D341Med (cell line): Measurements from ENCODE around the gene MAMDC2.

Source experiments
- DNase-seq: peaks from one replicate; pipeline ENCODE4 v3.0.0; 2012; ENCODE audit warnings: low spot score

MAMDC2 gene

DNA sequence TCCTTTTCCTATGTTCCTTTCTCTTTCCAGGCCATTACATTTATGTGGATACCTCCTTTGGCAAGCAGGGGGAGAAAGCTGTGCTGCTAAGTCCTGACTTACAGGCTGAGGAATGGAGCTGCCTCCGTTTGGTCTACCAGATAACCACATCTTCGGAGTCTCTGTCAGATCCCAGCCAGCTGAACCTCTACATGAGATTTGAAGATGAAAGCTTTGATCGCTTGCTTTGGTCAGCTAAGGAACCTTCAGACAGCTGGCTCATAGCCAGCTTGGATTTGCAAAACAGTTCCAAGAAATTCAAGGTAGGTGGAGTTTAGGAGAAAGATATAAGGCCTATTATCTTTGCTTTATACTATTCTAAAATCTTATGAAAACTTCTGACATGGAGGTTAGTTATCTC, 64.5 kb downstream of the MAMDC2 start:
- no peak for DNase-seq

DNA sequence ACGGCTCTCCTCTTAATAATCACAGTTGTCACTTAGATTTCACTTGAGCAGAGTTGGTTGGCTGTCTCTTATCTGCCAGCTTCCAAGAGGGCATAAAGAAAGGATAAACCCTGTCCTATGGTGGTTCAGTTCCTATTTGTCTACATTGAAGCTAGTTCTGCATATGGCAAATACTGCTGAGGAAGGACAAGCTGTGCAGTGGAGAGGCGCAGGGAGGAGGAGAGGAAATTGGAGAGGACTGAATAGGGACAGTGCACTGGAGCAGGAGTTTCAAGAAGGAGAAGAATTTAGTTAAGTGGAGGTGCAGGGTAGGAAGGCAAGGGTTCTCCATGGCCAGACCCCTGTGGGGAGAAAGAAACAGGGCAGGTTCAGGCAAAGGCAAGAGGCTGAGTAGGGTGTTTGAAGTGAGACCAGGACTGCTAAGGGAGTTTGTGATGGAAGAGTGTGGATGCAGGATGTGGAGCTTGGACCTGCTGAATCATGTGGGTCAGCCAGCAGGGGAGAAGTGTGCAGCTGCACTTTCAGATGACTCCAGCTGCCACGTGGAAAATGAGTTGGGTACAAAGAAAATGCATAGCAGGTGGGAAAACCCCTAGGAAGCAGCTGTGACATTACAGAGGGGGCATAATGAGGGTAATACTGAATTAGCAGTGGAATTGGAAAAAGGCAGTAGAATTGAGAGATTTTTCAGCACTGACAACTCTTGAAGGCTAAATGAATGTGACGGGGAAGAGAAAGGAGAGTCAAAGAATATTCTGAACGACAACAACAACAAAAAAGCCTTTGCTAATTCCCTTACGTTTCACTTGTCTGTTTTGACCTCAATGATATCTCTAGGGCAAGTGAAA, 66.8 kb downstream of the MAMDC2 start:
- DNase-seq, result no peak

GRCh38 chr9:70111042-70111602, 67.5 kb downstream of the MAMDC2 start:
- peak; percentile 82 for DNase-seq

DNA sequence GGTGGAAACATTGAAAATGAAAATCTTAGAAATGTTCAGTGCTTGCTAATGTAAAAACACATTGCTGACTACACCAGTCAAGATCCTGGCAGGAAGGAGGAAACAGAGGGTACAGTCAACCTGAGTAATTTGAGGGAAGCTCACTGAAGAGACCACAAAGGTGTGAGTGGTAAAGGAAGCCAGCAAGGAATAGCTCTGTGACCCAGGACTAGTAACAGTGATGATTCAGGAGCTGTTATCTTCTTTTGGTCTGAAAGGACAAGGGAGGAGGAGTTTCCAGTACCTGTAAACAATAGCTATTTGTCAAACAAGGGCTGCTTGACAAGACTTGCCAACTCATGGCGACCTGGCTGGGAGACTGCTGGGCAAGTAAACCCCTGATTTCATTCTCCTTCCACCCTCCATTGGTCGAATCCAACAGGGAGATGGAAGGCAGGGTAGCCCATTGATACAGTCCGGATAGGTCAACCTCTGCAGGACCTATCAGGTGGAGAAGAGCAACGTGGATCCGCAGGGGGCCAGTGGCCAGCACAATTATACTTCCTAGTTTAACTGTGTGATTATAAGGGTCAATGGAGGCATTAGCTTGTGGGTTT, 68.1 kb downstream of the MAMDC2 start:
- DNase-seq, result no peak

GRCh38 chr9:70112981-70113380, 69.3 kb downstream of the MAMDC2 start:
- no peak for DNase-seq

- DNase-seq, result peak; percentile 76
Measured at GRCh38 chr9:70113403-70114022, 69.9 kb downstream of the MAMDC2 start.

DNA sequence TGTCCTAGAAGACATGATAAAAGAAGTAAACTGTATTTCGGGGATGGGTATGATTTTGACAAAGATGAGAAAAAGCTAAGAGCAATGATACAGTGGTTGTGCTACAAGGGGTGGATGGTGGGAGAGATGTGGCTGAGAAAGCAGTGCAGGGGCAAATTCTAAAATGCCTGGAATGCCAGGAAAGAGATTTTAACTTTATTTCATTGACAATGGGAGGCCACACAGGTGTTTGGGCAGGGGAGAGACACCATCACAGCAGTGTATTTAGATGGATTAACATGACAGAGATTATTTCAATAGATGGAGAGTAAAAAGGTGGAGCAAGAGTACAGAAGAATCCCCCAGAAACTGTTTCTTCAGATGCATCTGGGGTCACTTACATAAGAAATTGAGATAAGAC, 71.2 kb downstream of the MAMDC2 start:
- no peak for DNase-seq

DNA sequence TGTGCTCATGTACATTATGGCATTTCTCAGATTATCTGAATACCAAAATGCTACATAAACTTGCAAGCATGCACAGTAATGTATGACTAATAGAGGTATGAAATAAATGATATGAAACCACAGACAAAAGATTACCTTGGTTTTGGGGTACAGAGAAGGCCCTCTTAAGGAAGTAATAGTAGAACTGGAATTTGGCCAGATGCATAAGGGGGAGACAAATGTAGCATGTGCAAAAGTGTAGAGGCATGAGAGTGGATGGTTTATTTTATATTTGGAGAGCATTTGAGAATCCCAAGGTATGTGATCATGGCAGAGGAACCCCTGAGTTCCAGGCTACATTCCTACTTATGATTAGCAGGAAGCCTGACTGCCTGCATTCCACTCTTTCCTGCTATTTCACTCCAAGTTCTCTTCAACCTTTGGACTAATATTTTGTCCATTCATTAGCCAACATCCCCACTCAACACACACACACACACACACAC, 74.2 kb downstream of the MAMDC2 start:
- no peak for DNase-seq

GRCh38 chr9:70119786-70120185, 76.1 kb downstream of the MAMDC2 start:
- no peak for DNase-seq

DNA sequence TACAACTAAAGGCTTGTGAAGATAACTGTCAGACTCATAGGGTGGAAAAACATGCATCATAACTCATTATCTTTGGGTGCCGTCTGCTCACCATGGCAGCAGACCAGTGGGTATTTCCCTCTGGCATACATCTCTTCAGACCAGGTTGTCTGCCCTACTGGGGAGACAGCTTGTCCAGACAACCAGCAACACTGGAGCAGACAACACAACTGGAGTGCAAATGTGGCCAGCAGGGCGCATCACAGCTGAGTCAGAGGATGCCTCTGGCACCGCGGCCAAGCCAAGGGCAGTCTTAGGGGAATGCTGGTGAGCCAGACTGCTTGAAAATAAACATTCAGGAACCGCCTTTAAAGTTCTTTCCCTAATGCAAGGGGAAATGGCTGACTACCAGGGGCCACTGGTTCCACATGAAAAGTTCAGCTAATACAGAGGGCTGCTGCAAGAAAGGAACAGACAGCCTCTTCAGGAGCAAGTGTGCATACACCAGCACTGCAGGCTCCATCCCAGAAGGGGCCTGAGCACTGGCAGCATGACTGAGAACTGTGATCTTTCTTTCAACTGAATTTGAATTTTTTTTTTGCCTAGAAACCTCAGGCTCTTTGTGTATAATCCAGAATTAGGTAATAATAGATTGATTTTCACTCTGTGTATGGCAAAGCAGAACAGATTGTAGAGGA, 77.3 kb downstream of the MAMDC2 start:
- peak; percentile 40 for DNase-seq

DNA sequence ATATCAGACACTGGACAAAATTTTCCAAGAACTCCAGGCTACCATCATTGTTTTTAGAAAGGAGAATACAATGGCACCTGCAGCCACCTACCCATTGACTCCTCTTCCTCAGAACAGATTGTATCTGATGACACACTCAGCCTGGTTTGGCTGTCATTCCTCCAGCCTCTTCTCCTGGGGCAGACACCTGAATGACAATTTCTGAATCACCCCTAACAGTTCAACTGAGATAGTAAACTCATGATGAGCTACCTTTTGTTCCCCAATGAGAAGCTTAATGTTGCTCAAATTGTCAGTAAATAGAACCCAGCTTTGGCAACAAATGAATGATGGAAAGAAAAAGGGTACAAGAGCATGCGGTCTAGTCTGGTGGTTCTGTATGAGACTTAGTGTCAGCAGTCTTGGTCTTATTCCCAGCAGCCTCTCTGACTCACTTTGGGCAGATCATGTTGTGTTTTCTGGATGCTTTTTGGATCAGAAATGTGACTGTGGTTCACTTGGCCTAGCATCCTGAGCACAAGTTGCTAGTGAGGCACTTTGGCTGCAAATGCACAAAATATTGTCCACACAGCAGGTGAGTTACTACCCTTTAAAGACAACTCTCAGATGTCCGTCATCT, 78.3 kb downstream of the MAMDC2 start:
- no peak for DNase-seq

- no peak for DNase-seq
Measured at GRCh38 chr9:70123695-70124094, 80.0 kb downstream of the MAMDC2 start.

DNA sequence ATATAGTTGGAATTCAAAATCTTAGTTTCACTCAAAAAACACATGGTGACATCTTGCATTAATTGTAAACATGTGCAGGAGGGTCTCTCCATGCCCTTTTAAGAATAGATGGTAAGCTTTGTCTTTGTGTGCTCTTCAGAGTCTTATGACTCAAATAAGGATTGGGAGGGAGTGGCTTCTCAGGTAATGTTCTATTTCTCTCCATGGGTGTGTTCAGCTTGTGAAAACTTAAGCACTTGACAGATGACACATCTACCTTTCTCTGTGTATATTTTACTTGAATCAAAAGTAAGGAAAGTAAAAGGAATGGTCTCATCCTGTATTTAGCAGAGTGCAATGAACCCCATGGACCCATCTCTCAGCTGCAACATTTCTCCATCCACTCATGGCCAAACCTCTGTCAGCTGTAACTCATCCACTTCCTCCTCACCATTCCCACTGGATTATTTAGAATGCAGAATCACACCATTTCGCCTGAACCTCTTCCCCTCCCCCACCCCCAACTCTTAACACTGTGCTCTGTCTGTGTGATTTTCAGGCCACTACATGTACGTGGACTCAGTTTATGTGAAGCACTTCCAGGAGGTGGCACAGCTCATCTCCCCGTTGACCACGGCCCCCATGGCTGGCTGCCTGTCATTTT, 82.1 kb downstream of the MAMDC2 start:
- no peak for DNase-seq

GRCh38 chr9:70127036-70127435, 83.4 kb downstream of the MAMDC2 start:
- DNase-seq, result no peak

DNA sequence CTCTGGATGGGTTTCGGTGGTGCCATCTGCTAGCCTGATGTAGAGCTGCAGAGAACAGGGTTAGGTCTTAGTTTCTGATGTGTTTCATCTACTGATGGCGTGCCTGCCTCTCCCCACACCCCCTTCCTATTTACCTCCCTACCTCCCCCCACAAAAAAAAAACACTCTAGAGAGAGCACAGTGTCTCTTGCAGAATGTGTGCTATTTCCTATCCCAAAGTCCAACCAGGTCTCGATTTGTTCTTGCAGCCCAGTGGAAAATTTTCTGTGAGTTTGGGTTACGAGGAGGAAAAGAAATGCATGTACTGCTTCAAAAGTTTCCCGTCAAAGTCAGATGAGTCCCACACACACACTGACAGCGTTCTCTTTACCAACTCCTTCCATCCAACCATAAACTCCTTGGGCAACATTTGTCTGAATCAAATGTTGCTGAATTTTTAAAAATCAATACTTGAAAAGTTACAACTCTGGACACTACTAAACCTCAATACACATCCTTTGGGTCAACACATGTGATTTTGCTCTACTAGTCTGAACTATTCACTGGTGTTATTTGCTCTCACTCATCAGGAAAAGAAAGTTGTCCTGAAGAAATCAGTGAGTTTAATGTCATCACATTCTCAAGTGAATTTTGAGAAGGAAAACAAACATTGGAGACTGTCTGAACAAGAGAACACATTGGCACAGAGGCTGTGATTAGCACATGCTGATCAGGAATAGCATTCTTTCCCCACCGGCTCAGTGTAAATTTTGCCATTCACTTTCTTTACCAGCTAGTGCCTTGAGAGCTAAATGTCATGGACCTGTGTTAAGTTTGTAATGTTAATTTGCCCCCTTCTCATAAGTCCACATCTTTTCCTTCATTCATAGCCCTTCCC, 84.1 kb downstream of the MAMDC2 start:
- DNase-seq, result no peak

DNA sequence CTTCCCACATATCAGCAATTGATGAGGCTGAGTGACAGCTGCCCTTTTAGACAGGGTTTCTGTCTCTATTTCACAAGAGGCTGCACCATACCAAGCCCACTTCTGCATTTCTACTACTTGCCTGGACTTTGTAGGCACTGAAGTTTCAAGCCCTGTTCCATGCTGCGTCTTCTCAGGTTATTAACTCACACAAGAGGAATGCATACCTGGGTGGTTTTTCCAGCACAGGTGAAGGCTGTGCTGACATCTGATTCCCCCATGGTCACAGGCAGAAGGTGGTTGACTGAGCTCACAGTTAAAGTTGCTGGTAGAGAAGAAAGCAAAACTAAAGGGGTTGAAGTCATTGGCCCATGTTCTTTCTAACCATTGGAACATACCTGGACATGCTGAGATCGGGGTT, 86.6 kb downstream of the MAMDC2 start:
- DNase-seq, result no peak

GRCh38 chr9:70131296-70131695, 87.6 kb downstream of the MAMDC2 start:
- no peak for DNase-seq

- no peak for DNase-seq
Measured at GRCh38 chr9:70133253-70134208, 89.9 kb downstream of the MAMDC2 start.

DNA sequence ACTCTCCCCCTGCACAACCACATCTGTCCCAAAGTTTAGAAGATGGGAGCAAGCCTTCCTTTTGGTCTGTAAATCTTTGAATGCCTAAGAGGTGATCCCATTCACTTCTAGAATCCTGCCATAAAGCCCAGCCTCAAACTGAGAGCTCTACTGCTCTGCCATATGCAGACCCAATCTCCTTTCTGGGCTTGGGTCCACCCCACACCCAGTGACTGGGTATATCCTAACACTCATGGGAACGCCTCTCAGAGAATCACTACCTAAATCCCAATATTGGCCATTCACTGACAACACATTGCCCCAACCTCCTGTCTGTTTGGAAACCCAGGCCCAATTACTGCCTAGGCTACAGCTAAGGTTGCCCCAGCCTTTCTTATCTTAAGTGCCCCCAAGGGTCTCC, 90.7 kb downstream of the MAMDC2 start:
- DNase-seq, result no peak
